IMR-90 (cell line): ENCODE results near the gene MMP20. TPM values are rescaled to one million over a fixed set of nuclear protein-coding genes. Genes with fewer than 3 reads are reported as not detected.

Source experiments
- ATAC-seq: fragments of 200-7000 bp; cut with Tn5 transposase; 2 replicates; pipeline ENCODE4 v1.9.1; 2020; ENCODE audit warnings: low read depth, mild to moderate bottlenecking, moderate library complexity
- BruUV-seq: library from RNA; stranded (reverse); fragments of 400-500 nt; replicated peaks from 2 replicates; lab custom pipeline; 2021; lab: Mats Ljungman, UMichigan
- CTCF ChIA-PET: fragments of 300-600 bp; formaldehyde crosslinking; extraction: SDS; loops from one replicate; lab custom pipeline; 2021; ENCODE audit warnings: antibody characterized with exemption; lab: Yijun Ruan, JAX
- POLR2A ChIA-PET: fragments of 300-600 bp; sonication (Branson Sonifier 250); formaldehyde crosslinking; loops from one replicate; lab custom pipeline; 2022; ENCODE audit warnings: antibody characterized with exemption; ENCODE audit not compliant: unreplicated experiment; lab: Charles Lee
- DNase-seq: peaks from one replicate; pipeline ENCODE4 v3.0.0; 2013
- H2AFZ ChIP-seq: replicated peaks from 2 replicates; pipeline ENCODE3; 2013; ENCODE audit warnings: low read length, mild to moderate bottlenecking; ENCODE audit not compliant: poor library complexity
- H2AK5ac ChIP-seq: 2 replicates; pipeline ENCODE4 v1.6.1; 2013; ENCODE audit warnings: low read depth, low read length, inconsistent platforms
- H2AK9ac ChIP-seq: replicated peaks from 2 replicates; pipeline ENCODE3; 2013; ENCODE audit warnings: mild to moderate bottlenecking, low read depth, low read length, moderate library complexity; ENCODE audit not compliant: poor library complexity
- H2BK120ac ChIP-seq: 2 replicates; pipeline ENCODE4 v1.6.1; 2013; ENCODE audit warnings: low read depth, low read length, inconsistent platforms
- H2BK15ac ChIP-seq: 3 replicates; pipeline ENCODE4 v1.6.1; 2013; ENCODE audit warnings: low read depth, low read length, inconsistent platforms
- H2BK20ac ChIP-seq: 2 replicates; pipeline ENCODE4 v1.6.1; 2013; ENCODE audit warnings: low read depth, mild to moderate bottlenecking, inconsistent platforms, low read length, moderate library complexity
- H2BK5ac ChIP-seq: 2 replicates; pipeline ENCODE4 v1.6.1; 2013; ENCODE audit warnings: mild to moderate bottlenecking, low read depth, low read length, inconsistent platforms; ENCODE audit not compliant: poor library complexity, severe bottlenecking
- H3K14ac ChIP-seq: replicated peaks from 2 replicates; pipeline ENCODE4 v1.6.1; 2013; ENCODE audit warnings: low read depth, low read length, inconsistent platforms
- H3K18ac ChIP-seq: 2 replicates; pipeline ENCODE4 v1.6.1; 2013; ENCODE audit warnings: low read depth, low read length, control low read depth
- H3K23ac ChIP-seq: 2 replicates; pipeline ENCODE4 v1.6.1; 2013; ENCODE audit warnings: low read depth, low read length, inconsistent platforms
- H3K27ac ChIP-seq: 2 replicates; pipeline ENCODE4 v1.5.1; 2013; ENCODE audit warnings: mild to moderate bottlenecking, control low read depth, low read length; ENCODE audit not compliant: insufficient read depth
- H3K27me3 ChIP-seq: 2 replicates; pipeline ENCODE4 v1.6.1; 2013; ENCODE audit warnings: low read length; ENCODE audit not compliant: control insufficient read depth, insufficient read depth
- H3K36me3 ChIP-seq: 2 replicates; pipeline ENCODE4 v1.6.1; 2013; ENCODE audit warnings: low read length, mixed read lengths; ENCODE audit not compliant: control insufficient read depth, insufficient read depth
- H3K4ac ChIP-seq: 2 replicates; pipeline ENCODE4 v1.6.1; 2013; ENCODE audit warnings: low read depth, low read length, inconsistent platforms
- H3K4me1 ChIP-seq: 2 replicates; pipeline ENCODE4 v1.6.1; 2013; ENCODE audit warnings: low read length, mixed read lengths; ENCODE audit not compliant: control insufficient read depth, insufficient read depth
- H3K4me2 ChIP-seq: 2 replicates; pipeline ENCODE4 v1.6.1; 2013; ENCODE audit warnings: low read depth, mild to moderate bottlenecking, control low read depth, low read length, moderate library complexity
- H3K4me3 ChIP-seq: 2 replicates; pipeline ENCODE4 v1.5.1; 2013; ENCODE audit warnings: low read depth, mild to moderate bottlenecking, control low read depth, low read length, moderate library complexity; ENCODE audit not compliant: insufficient read depth
- H3K56ac ChIP-seq: 2 replicates; pipeline ENCODE4 v1.6.1; 2013; ENCODE audit warnings: low read length, inconsistent platforms; ENCODE audit not compliant: insufficient read depth; ENCODE audit errors: extremely low read depth
- H3K79me1 ChIP-seq, 2 experiments: 2 replicates each; pipeline ENCODE4 v1.6.1; 2013; ENCODE audit warnings: low read length in 2 of 2, inconsistent platforms in 1 of 2, low read depth in 1 of 2
- H3K9ac ChIP-seq: 2 replicates; pipeline ENCODE4 v1.6.1; 2013; ENCODE audit warnings: low read depth, low read length, control low read depth
- H3K9me1 ChIP-seq: 2 replicates; pipeline ENCODE4 v1.6.1; 2013; ENCODE audit warnings: low read length, inconsistent platforms; ENCODE audit not compliant: insufficient read depth
- H3K9me3 ChIP-seq: 2 replicates; pipeline ENCODE4 v1.6.1; 2013; ENCODE audit warnings: low read length; ENCODE audit not compliant: control insufficient read depth, insufficient read depth
- H4K20me1 ChIP-seq: 2 replicates; pipeline ENCODE4 v1.6.1; 2013; ENCODE audit warnings: low read length, inconsistent platforms; ENCODE audit not compliant: insufficient read depth
- H4K5ac ChIP-seq: 2 replicates; pipeline ENCODE4 v1.6.1; 2013; ENCODE audit warnings: mild to moderate bottlenecking, low read depth, low read length, control low read depth
- H4K8ac ChIP-seq, 2 experiments: 2 replicates each; pipeline ENCODE4 v1.6.1; 2013; ENCODE audit warnings: low read depth in 2 of 2, low read length in 2 of 2, control low read depth in 1 of 2, inconsistent platforms in 1 of 2
- H4K91ac ChIP-seq: 2 replicates; pipeline ENCODE4 v1.6.1; 2013; ENCODE audit warnings: low read depth, low read length, inconsistent platforms; ENCODE audit not compliant: insufficient read depth
- BHLHE40 ChIP-seq: fragments of 150-350 bp; IDR thresholded peaks from 2 replicates; pipeline ENCODE4 v1.6.1; 2016; ENCODE audit warnings: mild to moderate bottlenecking, low read depth, low read length
- CEBPB ChIP-seq: IDR thresholded peaks from 2 replicates; pipeline ENCODE4 v1.6.1; 2012; ENCODE audit warnings: low read depth, low read length, improper control_type of control experiment
- CHD1 ChIP-seq: IDR thresholded peaks from 2 replicates; pipeline ENCODE4 v1.6.1; 2012; ENCODE audit warnings: low read depth, low read length, improper control_type of control experiment
- ELK1 ChIP-seq: fragments of 150-350 bp; IDR thresholded peaks from 2 replicates; pipeline ENCODE4 v1.6.1; 2016; ENCODE audit warnings: low read depth, mild to moderate bottlenecking, low read length, moderate library complexity, borderline replicate concordance
- FOS ChIP-seq: fragments of 150-350 bp; IDR thresholded peaks from 2 replicates; pipeline ENCODE4 v1.6.1; 2016; ENCODE audit warnings: low read depth, low read length
- MAFK ChIP-seq: IDR thresholded peaks from 2 replicates; pipeline ENCODE4 v1.6.1; 2012; ENCODE audit warnings: low read depth, low read length, improper control_type of control experiment
- MAZ ChIP-seq: IDR thresholded peaks from 2 replicates; pipeline ENCODE4 v1.6.1; 2012; ENCODE audit warnings: low read depth, mild to moderate bottlenecking, low read length, improper control_type of control experiment, moderate library complexity, borderline replicate concordance
- MXI1 ChIP-seq: IDR thresholded peaks from 2 replicates; pipeline ENCODE4 v1.6.1; 2012; ENCODE audit warnings: low read depth, mild to moderate bottlenecking, low read length, moderate library complexity, borderline replicate concordance
- NFE2L2 ChIP-seq: fragments of 150-350 bp; IDR thresholded peaks from 2 replicates; pipeline ENCODE4 v1.6.1; 2016; ENCODE audit warnings: low read depth, mild to moderate bottlenecking, low read length
- POLR2A ChIP-seq: IDR thresholded peaks from 2 replicates; pipeline ENCODE4 v1.6.1; 2012; ENCODE audit warnings: mild to moderate bottlenecking, low read depth, low read length
- RAD21 ChIP-seq: IDR thresholded peaks from 2 replicates; pipeline ENCODE4 v1.6.1; 2012; ENCODE audit warnings: low read length, improper control_type of control experiment
- RCOR1 ChIP-seq: IDR thresholded peaks from 2 replicates; pipeline ENCODE4 v1.6.1; 2012; ENCODE audit warnings: mild to moderate bottlenecking, low read length, improper control_type of control experiment; ENCODE audit not compliant: insufficient replicate concordance
- RFX5 ChIP-seq: IDR thresholded peaks from 2 replicates; pipeline ENCODE4 v1.8.0; 2012; ENCODE audit warnings: low read depth, mild to moderate bottlenecking, low read length, moderate library complexity
- SMC3 ChIP-seq: fragments of 150-350 bp; IDR thresholded peaks from 2 replicates; pipeline ENCODE4 v1.6.1; 2016; ENCODE audit warnings: low read depth, mild to moderate bottlenecking, antibody characterized with exemption, low read length, moderate library complexity
- USF2 ChIP-seq: fragments of 150-350 bp; IDR thresholded peaks from 2 replicates; pipeline ENCODE4 v1.6.1; 2017; ENCODE audit warnings: mild to moderate bottlenecking, antibody characterized with exemption, low read length, low read depth
- WGBS, 2 experiments: methylation state at CpG; one replicate each; pipeline versions ENCODE4 v1.1.5 to v1.1.7; 2013; ENCODE audit warnings: missing lambda C conversion rate in 2 of 2; ENCODE audit not compliant: insufficient read length in 1 of 2; ENCODE audit errors: extremely low coverage in 2 of 2; 5-methylcytosine and 5-hydroxymethylcytosine counted together
- dilution Hi-C: fragments of 300-500 bp; cut with HindIII; formaldehyde crosslinking; loops from one replicate; pipeline ENCODE4 v1.14.3; 2018; ENCODE audit warnings: low sequenced_read_pairs; ENCODE audit not compliant: unreplicated experiment
- in situ Hi-C: fragments of 300-500 bp; cut with MboI; formaldehyde crosslinking; loops from 3 replicates; pipeline ENCODE4 v1.14.3; 2019; ENCODE audit warnings: low sequenced_read_pairs, inconsistent platforms, mixed read lengths
- intact Hi-C: fragments of 100-400 bp; cut with micrococcal nuclease; formaldehyde crosslinking; loops from 2 replicates; pipeline ENCODE4 v1.10.0; 2022
- polyA plus RNA-seq, 3 experiments: library from polyadenylated mRNA; depleted of rRNA; stranded (reverse); fragments of >200 nt; gene quantifications; 2 replicates each; pipeline ENCODE4 v1.2.3, GENCODE V29; 2012; ENCODE audit warnings: low replicate concordance in 1 of 3
- total RNA-seq: library from RNA; depleted of rRNA; stranded (reverse); fragments of >200 nt; gene quantifications from 2 replicates; pipeline ENCODE4 v1.2.3, GENCODE V29; 2012
- TF ChIP-seq, protein P1 (sequence below): conservative IDR thresholded peaks from 2 replicates; pipeline ENCODE4 v1.5.1; 2012; ENCODE audit warnings: mild to moderate bottlenecking, low read depth, low read length, improper control_type of control experiment

MMP20 gene
- total and polyA plus RNA-seq, 2 of the 4 experiments (the other 2 are of a cell fraction), result not detected

DNA sequence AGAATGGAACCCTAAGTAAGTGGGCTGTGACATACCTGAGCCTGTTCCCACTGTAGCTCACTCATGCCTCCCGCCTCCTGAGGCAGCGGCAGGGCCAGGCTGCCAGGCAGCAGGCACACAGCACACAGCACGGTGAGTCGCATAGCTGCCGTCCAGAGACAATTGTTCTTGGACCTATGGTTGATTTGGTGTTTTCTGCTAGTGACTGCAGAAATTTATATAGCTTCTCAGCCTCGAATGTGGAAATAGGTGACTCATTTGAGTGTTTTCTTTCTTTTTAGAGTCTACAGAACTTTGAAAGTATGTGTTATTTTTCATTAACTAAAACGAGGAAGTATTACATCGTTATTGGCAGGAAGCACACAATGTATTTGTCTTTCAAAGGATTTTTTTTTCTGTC, 94.6 kb downstream of the MMP20 start, which contains the start of gene MMP7:
TSS of gene MMP7 (minus strand) at position 190 of the 400 bp plus-strand sequence. CDS start at position 143, 47 bp downstream.
- no peak within 1 kb of the TSS for H3K18ac ChIP-seq
- H3K23ac ChIP-seq, result no peak within 1 kb of the TSS
- no CpG with 5 or more reads among the region's 8 CpGs for WGBS, 2 experiments
- H4K91ac ChIP-seq, result no peak within 1 kb of the TSS
- intact Hi-C loops (no loop called here), dilution Hi-C loops (no loop called here), in situ Hi-C loops (no loop called here)
- no peaks in the 10 kb centered on the region for H3K9me3 ChIP-seq
- H2AK5ac ChIP-seq, result peak within 1 kb of the TSS; percentile 40; the same call in 1 of the 2 replicates
- H3K27ac ChIP-seq, result no peak within 1 kb of the TSS
- DNase-seq, result peak; percentile 57
- H3K27me3 ChIP-seq, result peaks cover 3% of the 10 kb centered on the region; the same call in 1 of the 2 replicates
- BruUV-seq, result no TSS peak
- H3K56ac ChIP-seq, result no peak within 1 kb of the TSS
- no peak within 1 kb of the TSS for H4K5ac ChIP-seq
- H3K79me1 ChIP-seq, result no peaks in the 10 kb centered on the region
- H3K36me3 ChIP-seq, result no peaks in the 10 kb centered on the region
- ChIA-PET POLR2A (no interaction called here), CTCF (no interaction called here)
- H2BK15ac ChIP-seq, result no peak within 1 kb of the TSS
- no peaks in the 10 kb centered on the region for H3K9me1 ChIP-seq
- no peak within 1 kb of the TSS for H3K4ac ChIP-seq
- no peak within 1 kb of the TSS for H2AK9ac ChIP-seq
- H3K9ac ChIP-seq, result no peak within 1 kb of the TSS
- no peak within 1 kb of the TSS for H2BK120ac ChIP-seq
- no peak within 1 kb of the TSS for H3K4me3 ChIP-seq
- no peak within 1 kb of the TSS for H2BK5ac ChIP-seq
- no peak; the same call in 1 of the 2 replicates for ATAC-seq
- no peaks in the 10 kb centered on the region for H3K4me1 ChIP-seq
- H3K14ac ChIP-seq, result no peak within 1 kb of the TSS
- no peak within 1 kb of the TSS for H2BK20ac ChIP-seq
- no peak within 1 kb of the TSS for H3K4me2 ChIP-seq
- TF ChIP-seq RCOR1, result no peak
- TF ChIP-seq NFE2L2, result no peak
- TF ChIP-seq SMC3, result no peak
- TF ChIP-seq ELK1, result no peak
- TF ChIP-seq CHD1, result no peak
- TF ChIP-seq RAD21, result no peak
- TF ChIP-seq MAZ, result no peak
- no peak for TF ChIP-seq USF2
- no peak for TF ChIP-seq RFX5
- TF ChIP-seq, protein P1, sequence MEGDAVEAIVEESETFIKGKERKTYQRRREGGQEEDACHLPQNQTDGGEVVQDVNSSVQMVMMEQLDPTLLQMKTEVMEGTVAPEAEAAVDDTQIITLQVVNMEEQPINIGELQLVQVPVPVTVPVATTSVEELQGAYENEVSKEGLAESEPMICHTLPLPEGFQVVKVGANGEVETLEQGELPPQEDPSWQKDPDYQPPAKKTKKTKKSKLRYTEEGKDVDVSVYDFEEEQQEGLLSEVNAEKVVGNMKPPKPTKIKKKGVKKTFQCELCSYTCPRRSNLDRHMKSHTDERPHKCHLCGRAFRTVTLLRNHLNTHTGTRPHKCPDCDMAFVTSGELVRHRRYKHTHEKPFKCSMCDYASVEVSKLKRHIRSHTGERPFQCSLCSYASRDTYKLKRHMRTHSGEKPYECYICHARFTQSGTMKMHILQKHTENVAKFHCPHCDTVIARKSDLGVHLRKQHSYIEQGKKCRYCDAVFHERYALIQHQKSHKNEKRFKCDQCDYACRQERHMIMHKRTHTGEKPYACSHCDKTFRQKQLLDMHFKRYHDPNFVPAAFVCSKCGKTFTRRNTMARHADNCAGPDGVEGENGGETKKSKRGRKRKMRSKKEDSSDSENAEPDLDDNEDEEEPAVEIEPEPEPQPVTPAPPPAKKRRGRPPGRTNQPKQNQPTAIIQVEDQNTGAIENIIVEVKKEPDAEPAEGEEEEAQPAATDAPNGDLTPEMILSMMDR, result no peak
- TF ChIP-seq CEBPB, result no peak
- no peak for TF ChIP-seq POLR2A
- TF ChIP-seq FOS, result no peak
- no peak for TF ChIP-seq MXI1
- no peak for TF ChIP-seq MAFK
- no peak for TF ChIP-seq BHLHE40
- H4K20me1 ChIP-seq, result no peaks in the 10 kb centered on the region
- H4K8ac ChIP-seq, result no peak within 1 kb of the TSS
- peak within 1 kb of the TSS; percentile 65 for H2AFZ ChIP-seq
